IPS-20b (cell line): ENCODE results near the gene EPGN.

Experiments
- H3K27ac ChIP-seq: one replicate; pipeline ENCODE4 v1.5.1; 2013; ENCODE audit warnings: low read length
- H3K27me3 ChIP-seq: 2 replicates; pipeline ENCODE4 v1.6.1; 2013; ENCODE audit warnings: mild to moderate bottlenecking, low read length, inconsistent platforms; ENCODE audit not compliant: insufficient read depth
- H3K36me3 ChIP-seq: 2 replicates; pipeline ENCODE4 v1.6.1; 2013; ENCODE audit warnings: low read depth, mild to moderate bottlenecking, inconsistent platforms, low read length, moderate library complexity; ENCODE audit not compliant: insufficient read depth
- H3K4me1 ChIP-seq: 2 replicates; pipeline ENCODE4 v1.6.1; 2013; ENCODE audit warnings: mild to moderate bottlenecking, control low read depth, inconsistent platforms, low read length, moderate library complexity; ENCODE audit not compliant: insufficient read depth
- H3K4me3 ChIP-seq: 2 replicates; pipeline ENCODE4 v1.5.1; 2013; ENCODE audit warnings: mild to moderate bottlenecking, low read length, inconsistent platforms
- H3K9ac ChIP-seq: 2 replicates; pipeline ENCODE4 v1.6.1; 2013; ENCODE audit warnings: low read depth, mild to moderate bottlenecking, inconsistent platforms, low read length, moderate library complexity
- H3K9me3 ChIP-seq: 2 replicates; pipeline ENCODE4 v1.6.1; 2013; ENCODE audit warnings: mild to moderate bottlenecking, low read depth, low read length, inconsistent platforms; ENCODE audit not compliant: insufficient read depth

Gene EPGN

GRCh38 chr4:74311696-74312313, 3.5 kb downstream of the EPGN start:
- no peaks in the 10 kb centered on the region for H3K9me3 ChIP-seq
- H3K4me3 ChIP-seq: no peak overlapping the region
- H3K27me3 ChIP-seq: no peaks in the 10 kb centered on the region
- H3K9ac ChIP-seq: no peak overlapping the region
- no peak overlapping the region for H3K27ac ChIP-seq
- no peaks in the 10 kb centered on the region for H3K36me3 ChIP-seq
- H3K4me1 ChIP-seq: no peaks in the 10 kb centered on the region

DNA sequence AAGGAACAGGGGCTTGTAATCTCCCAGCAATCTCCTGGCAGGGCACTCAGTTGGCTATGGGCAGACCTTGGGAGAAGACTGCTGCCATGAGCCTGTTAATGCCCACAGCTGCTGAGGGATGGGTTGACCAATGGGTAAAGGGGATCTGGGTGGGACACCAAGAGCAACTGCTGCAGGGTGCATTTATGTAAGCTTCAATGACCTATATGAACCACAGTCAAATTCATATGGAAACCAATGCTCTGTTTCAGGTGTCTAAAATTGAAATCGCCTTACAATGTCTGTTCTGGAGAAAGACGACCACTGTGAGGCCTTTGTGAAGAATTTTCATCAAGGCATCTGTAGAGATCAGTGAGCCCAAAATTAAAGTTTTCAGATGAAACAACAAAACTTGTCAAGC, 6.1 kb downstream of the EPGN start:
- H3K9ac ChIP-seq: no peak overlapping the region
- no peak overlapping the region for H3K4me3 ChIP-seq
- no peak overlapping the region for H3K27ac ChIP-seq
- no peaks in the 10 kb centered on the region for H3K36me3 ChIP-seq
- H3K9me3 ChIP-seq: no peaks in the 10 kb centered on the region
- H3K27me3 ChIP-seq: no peaks in the 10 kb centered on the region
- H3K4me1 ChIP-seq: no peaks in the 10 kb centered on the region

- no peaks in the 10 kb centered on the region for H3K27me3 ChIP-seq
- no peaks in the 10 kb centered on the region for H3K4me1 ChIP-seq
- H3K36me3 ChIP-seq: no peaks in the 10 kb centered on the region
- no peak overlapping the region for H3K4me3 ChIP-seq
- H3K9me3 ChIP-seq: no peaks in the 10 kb centered on the region
- H3K9ac ChIP-seq: no peak overlapping the region
- H3K27ac ChIP-seq: no peak overlapping the region
These were observed 6.7 kb downstream of the EPGN start for GRCh38 chr4:74314944-74315343.

- no peaks in the 10 kb centered on the region for H3K27me3 ChIP-seq
- H3K4me1 ChIP-seq: no peaks in the 10 kb centered on the region
- H3K36me3 ChIP-seq: no peaks in the 10 kb centered on the region
- H3K4me3 ChIP-seq: no peak overlapping the region
- H3K9me3 ChIP-seq: no peaks in the 10 kb centered on the region
- no peak overlapping the region for H3K27ac ChIP-seq
- H3K9ac ChIP-seq: no peak overlapping the region
These were observed 7.1 kb downstream of the EPGN start for GRCh38 chr4:74315376-74315775.

- Histone ChIP-seq H3K27ac (no peak overlapping the region), H3K9ac (no peak overlapping the region), H3K4me3 (no peak overlapping the region), H3K36me3 (no peaks in the 10 kb centered on the region), H3K9me3 (no peaks in the 10 kb centered on the region), H3K4me1 (0 out of 2 replicates have a peak, but pooled peaks cover 5% of the 10 kb centered on the region), H3K27me3 (no peaks in the 10 kb centered on the region)
These were observed 8.1 kb downstream of the EPGN start for GRCh38 chr4:74316397-74316796.

DNA sequence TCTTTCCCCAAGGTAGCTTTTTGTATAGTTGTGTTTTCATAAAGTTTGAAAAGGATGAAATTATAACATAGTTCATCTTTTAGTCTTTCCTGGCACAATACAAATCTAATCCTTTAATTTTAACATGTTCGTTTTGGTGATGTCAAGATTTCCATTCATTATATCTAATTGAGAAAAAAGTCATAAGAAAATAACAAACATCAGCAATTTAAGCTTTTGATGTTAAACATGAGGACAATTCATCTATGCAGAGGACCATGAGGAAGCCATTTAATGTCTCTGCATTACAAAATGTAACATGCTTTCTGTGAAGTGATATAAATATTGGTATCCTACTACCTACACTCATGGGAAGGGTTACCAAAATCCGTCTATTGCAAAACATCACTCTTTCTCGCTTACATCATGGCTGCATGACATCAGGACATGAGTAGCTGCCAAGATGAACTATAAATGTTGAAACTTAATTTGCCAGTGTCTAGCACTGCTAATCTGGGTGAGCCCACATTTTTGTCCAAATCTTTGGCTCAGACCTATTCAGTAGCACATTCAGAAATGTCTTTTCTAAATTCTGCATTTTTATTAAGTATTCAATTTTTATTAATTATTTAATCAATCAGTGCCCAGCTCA, 9.5 kb downstream of the EPGN start:
- no peak overlapping the region for H3K4me3 ChIP-seq
- no peaks in the 10 kb centered on the region for H3K9me3 ChIP-seq
- H3K27me3 ChIP-seq: no peaks in the 10 kb centered on the region
- no peak overlapping the region for H3K9ac ChIP-seq
- H3K36me3 ChIP-seq: no peaks in the 10 kb centered on the region
- 0 out of 2 replicates have a peak, but pooled peaks cover 5% of the 10 kb centered on the region for H3K4me1 ChIP-seq
- no peak overlapping the region for H3K27ac ChIP-seq

DNA sequence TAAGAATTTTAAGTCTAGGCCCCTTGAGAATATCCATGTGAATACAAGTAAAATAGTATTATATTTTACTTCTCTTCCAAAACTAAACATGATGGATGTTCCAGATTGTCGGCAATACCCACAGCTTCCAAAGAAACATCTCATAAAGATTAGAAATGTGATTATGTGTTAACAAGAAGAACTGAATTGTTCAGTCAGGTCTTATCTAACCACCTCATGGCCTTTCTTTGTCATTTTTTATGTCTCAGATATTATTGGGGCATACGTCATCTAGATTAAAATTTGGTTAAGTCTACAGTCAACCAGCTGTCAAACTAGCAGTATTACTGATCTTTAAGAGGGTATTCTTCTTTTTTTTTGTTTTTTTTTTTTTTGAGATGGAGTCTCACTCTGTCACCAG, 10.0 kb downstream of the EPGN start:
- Histone ChIP-seq H3K9ac (no peak overlapping the region), H3K4me3 (no peak overlapping the region), H3K36me3 (no peaks in the 10 kb centered on the region), H3K27ac (no peak overlapping the region), H3K27me3 (no peaks in the 10 kb centered on the region), H3K4me1 (0 out of 2 replicates have a peak, but pooled peaks cover 5% of the 10 kb centered on the region), H3K9me3 (no peaks in the 10 kb centered on the region)

DNA sequence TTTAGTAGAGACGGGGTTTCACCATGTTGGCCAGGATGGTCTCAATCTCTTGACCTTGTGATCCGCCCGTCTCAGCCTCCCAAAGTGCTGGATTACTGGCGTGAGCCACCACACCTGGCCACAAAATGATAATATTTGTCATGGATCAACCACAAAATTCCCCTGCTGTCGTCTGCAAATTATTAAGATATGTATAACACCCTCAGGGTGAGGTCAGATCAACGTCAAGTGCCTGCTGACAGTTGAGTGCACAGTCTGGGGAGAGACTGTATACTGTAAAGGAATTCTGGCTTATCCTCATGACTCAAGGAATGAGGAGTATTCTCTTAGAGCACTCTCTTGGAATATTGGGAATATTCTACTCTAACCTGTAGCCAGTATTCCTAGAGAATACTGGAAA, 11.2 kb downstream of the EPGN start:
- no peaks in the 10 kb centered on the region for H3K36me3 ChIP-seq
- no peak overlapping the region for H3K27ac ChIP-seq
- H3K9me3 ChIP-seq: no peaks in the 10 kb centered on the region
- no peaks in the 10 kb centered on the region for H3K27me3 ChIP-seq
- no peak overlapping the region for H3K9ac ChIP-seq
- H3K4me3 ChIP-seq: no peak overlapping the region
- H3K4me1 ChIP-seq: peaks cover 14% of the 10 kb centered on the region; the same call in 1 of the 2 replicates

DNA sequence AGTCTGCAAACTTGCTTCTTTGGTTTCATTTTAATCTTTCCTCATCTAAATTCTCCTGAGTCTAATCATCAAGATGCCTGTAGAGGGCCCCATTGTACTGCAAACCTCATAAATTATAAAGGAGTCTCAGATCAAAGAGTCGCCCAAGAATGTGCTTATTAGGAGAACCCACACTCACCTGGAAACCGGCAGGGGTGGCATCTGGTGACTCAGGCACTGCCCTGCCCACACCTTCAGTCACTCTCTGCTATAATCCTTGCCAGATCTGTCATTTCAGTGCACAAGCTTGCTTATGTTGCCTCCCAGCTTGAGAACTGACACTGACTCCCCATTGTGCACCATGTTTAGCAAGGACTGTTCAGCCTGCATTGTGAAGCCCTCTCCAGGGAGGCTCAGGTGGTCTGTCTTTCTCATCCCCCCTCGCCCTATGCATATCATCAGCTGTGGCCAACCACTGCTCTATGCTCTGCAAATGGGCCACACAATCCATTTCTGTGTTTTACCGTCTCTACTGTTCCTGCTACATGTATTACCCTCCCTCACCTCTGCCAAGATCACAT, 12.4 kb downstream of the EPGN start:
- H3K27me3 ChIP-seq: no peaks in the 10 kb centered on the region
- no peak overlapping the region for H3K4me3 ChIP-seq
- H3K9me3 ChIP-seq: no peaks in the 10 kb centered on the region
- H3K27ac ChIP-seq: no peak overlapping the region
- peaks cover 14% of the 10 kb centered on the region; the same call in 1 of the 2 replicates for H3K4me1 ChIP-seq
- no peaks in the 10 kb centered on the region for H3K36me3 ChIP-seq
- no peak overlapping the region for H3K9ac ChIP-seq

DNA sequence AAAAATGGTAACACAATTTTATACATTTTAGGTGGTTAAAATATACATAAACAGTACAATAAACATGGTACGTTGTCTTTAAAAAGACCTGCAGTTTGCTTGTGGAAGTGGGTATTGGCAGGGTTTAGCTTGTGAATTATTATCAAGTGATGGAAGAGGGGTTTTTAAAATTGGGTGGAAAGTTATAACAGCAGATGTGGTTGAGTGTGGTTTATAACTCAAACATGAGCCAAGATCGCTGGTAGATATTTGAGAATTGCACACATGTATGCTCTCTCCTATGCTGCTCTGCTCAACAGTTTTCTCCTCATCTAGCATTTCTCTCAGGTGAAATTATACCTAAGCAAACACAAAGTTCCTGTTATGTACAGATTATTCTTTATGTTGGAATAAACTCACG, 14.0 kb downstream of the EPGN start:
- Histone ChIP-seq H3K4me3 (no peak overlapping the region), H3K27me3 (no peaks in the 10 kb centered on the region), H3K4me1 (peaks cover 14% of the 10 kb centered on the region; the same call in 1 of the 2 replicates), H3K27ac (no peak overlapping the region), H3K9me3 (no peaks in the 10 kb centered on the region), H3K36me3 (no peaks in the 10 kb centered on the region), H3K9ac (no peak overlapping the region)

GRCh38 chr4:74323663-74324062, 15.4 kb downstream of the EPGN start:
- H3K4me3 ChIP-seq: no peak overlapping the region
- H3K27ac ChIP-seq: no peak overlapping the region
- no peaks in the 10 kb centered on the region for H3K9me3 ChIP-seq
- H3K4me1 ChIP-seq: peaks cover 14% of the 10 kb centered on the region; the same call in 1 of the 2 replicates
- no peaks in the 10 kb centered on the region for H3K27me3 ChIP-seq
- H3K36me3 ChIP-seq: no peaks in the 10 kb centered on the region
- H3K9ac ChIP-seq: no peak overlapping the region

DNA sequence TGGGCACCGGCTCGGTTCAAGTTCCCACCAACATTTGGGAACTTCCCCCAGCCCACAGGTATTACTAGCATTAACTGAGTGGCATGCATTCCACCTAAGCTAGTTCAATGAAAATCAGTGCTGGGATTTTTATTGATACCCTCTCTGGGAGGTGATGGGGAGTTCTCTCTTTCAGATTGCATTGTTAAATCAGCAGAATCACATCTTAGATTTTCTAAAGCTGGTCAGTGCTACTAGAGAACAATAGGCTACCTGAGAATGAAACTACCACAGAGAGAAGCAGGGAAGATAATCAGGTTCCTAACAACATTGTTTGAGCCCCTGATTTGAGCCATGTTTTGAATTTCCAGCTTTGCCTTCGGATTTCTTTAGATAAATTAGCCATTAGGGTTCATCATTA, 16.0 kb downstream of the EPGN start:
- Histone ChIP-seq H3K9ac (no peak overlapping the region), H3K36me3 (no peaks in the 10 kb centered on the region), H3K27me3 (no peaks in the 10 kb centered on the region), H3K4me3 (no peak overlapping the region), H3K9me3 (no peaks in the 10 kb centered on the region), H3K4me1 (peaks cover 14% of the 10 kb centered on the region; the same call in 1 of the 2 replicates), H3K27ac (no peak overlapping the region)
